ENCODE results near the gene SERPINH1.

The SERPINH1 gene

DNA sequence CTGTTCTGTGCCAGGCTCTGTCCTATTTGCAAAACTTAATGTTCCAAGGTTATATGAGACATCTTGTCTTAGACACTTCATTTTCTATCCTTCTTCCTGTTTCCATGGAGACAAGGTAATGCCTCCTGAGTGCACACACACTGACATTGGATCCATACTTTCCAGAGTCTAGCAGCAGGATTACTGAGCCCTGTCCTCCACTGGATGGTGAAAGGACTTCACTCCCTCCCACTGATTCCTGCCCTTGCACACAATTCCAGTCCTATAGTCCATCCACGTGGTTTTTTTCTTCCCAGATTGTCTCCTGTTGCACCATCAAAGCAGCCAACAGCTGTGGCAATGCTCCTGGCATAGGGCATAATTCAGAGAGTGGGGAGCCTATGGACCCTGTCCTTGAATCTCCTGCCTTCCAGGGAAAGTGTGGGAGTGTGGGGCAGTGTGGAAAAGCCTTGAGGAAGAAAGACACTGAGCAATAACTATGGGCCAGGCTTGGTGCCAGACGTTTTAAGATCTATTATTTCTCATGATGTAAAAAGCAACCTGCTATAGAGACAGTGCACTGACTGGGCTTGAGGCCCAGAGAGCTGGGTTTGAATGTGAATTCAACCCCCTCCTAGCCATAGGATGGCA is 31.3 kb downstream of the SERPINH1 start:
- Histone ChIP-seq H3K27me3 (ENCODE audit: control insufficient read depth, insufficient read depth, low read length, poor library complexity, severe bottlenecking) (no peaks in the 10 kb centered on the region), H3K4me3 (ENCODE audit: insufficient read depth, low read depth, low read length) (no peak overlapping the region), H3K9me3 (ENCODE audit: control insufficient read depth, low read length) (no peaks in the 10 kb centered on the region), H3K27ac (ENCODE audit: insufficient read depth, low read depth, low read length, poor library complexity, severe bottlenecking) (no peak overlapping the region), H3K36me3 (ENCODE audit: control insufficient read depth, insufficient read depth, low read length) (no peaks in the 10 kb centered on the region), H3K4me1 (ENCODE audit: control insufficient read depth, insufficient read depth, low read length) (peaks cover 8% of the 10 kb centered on the region)
- WGBS, 2 experiments = 76 to 83% methylated on average over 2 of the region's 2 CpGs

GRCh38 chr11:75594211-75594610 is 32.2 kb downstream of the SERPINH1 start:
- no peak overlapping the region for H3K27ac ChIP-seq (ENCODE audit: insufficient read depth, low read depth, low read length, poor library complexity, severe bottlenecking)
- WGBS, 2 experiments = 88 to 89% methylated on average over 6 of the region's 6 CpGs

DNA sequence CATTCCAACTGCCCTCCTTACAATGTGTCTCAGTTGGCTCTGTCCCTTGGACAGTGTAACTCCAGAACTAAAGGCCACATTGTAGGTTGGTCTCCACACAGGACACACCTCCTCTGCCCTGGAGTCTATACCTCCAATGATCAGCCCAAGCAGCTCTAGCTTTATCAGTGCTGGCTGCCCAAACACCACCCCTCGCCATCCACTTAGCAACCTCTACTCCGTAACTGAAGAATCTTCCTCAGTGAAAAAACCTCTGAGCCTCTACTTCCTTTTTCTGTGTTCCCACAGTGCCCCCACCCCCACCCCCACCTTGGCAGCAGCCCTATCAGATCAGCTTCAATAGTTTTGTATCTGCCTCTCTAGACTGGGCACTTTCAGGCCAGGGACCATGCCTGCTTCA is 33.4 kb downstream of the SERPINH1 start:
- Histone ChIP-seq H3K27me3 (ENCODE audit: control insufficient read depth, insufficient read depth, low read length, poor library complexity, severe bottlenecking) (no peaks in the 10 kb centered on the region), H3K4me3 (ENCODE audit: insufficient read depth, low read depth, low read length) (no peak overlapping the region), H3K4me1 (ENCODE audit: control insufficient read depth, insufficient read depth, low read length) (peaks cover 8% of the 10 kb centered on the region), H3K9me3 (ENCODE audit: control insufficient read depth, low read length) (no peaks in the 10 kb centered on the region), H3K27ac (ENCODE audit: insufficient read depth, low read depth, low read length, poor library complexity, severe bottlenecking) (no peak overlapping the region), H3K36me3 (ENCODE audit: control insufficient read depth, insufficient read depth, low read length) (no peaks in the 10 kb centered on the region)
- 94 to 96% methylated on average over 2 of the region's 2 CpGs for WGBS, 2 experiments

More at GRCh38 chr11:75594211-75594610, 32.2 kb downstream of the SERPINH1 start:
- peaks cover 8% of the 10 kb centered on the region for H3K4me1 ChIP-seq (ENCODE audit: control insufficient read depth, insufficient read depth, low read length)
- no peaks in the 10 kb centered on the region for H3K27me3 ChIP-seq (ENCODE audit: control insufficient read depth, insufficient read depth, low read length, poor library complexity, severe bottlenecking)
- no peaks in the 10 kb centered on the region for H3K36me3 ChIP-seq (ENCODE audit: control insufficient read depth, insufficient read depth, low read length)
- H3K9me3 ChIP-seq (ENCODE audit: control insufficient read depth, low read length) = no peaks in the 10 kb centered on the region
- no peak overlapping the region for H3K4me3 ChIP-seq (ENCODE audit: insufficient read depth, low read depth, low read length)

- peaks cover 8% of the 10 kb centered on the region for H3K4me1 ChIP-seq (ENCODE audit: control insufficient read depth, insufficient read depth, low read length)
- H3K4me3 ChIP-seq (ENCODE audit: insufficient read depth, low read depth, low read length) = no peak overlapping the region
- no peak overlapping the region for H3K27ac ChIP-seq (ENCODE audit: insufficient read depth, low read depth, low read length, poor library complexity, severe bottlenecking)
- 83 to 88% methylated on average over 4 of the region's 4 CpGs for WGBS, 2 experiments
- H3K36me3 ChIP-seq (ENCODE audit: control insufficient read depth, insufficient read depth, low read length) = no peaks in the 10 kb centered on the region
- H3K27me3 ChIP-seq (ENCODE audit: control insufficient read depth, insufficient read depth, low read length, poor library complexity, severe bottlenecking) = no peaks in the 10 kb centered on the region
- H3K9me3 ChIP-seq (ENCODE audit: control insufficient read depth, low read length) = no peaks in the 10 kb centered on the region
Measured at GRCh38 chr11:75596914-75597313, 34.9 kb downstream of the SERPINH1 start.

DNA sequence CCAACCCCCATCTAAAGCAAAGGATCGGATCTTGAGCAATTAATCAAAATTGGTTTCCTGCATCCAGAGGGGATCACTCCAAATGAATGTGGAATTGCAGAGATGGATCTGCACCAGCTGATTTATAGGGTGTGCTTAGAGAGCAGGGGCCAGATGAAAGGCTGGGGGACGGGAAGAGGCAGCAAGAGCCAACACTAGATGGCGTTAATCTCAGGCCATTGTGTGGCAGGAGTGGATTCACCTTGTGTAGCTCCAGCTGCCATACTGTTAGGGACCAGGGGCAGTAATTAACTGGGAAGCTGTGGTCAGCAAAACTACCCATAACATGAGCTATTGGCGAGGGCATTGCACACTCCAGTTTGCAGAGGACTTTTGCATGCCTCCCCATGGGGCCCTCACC is 35.6 kb downstream of the SERPINH1 start:
- Histone ChIP-seq H3K36me3 (ENCODE audit: control insufficient read depth, insufficient read depth, low read length) (no peaks in the 10 kb centered on the region), H3K27me3 (ENCODE audit: control insufficient read depth, insufficient read depth, low read length, poor library complexity, severe bottlenecking) (no peaks in the 10 kb centered on the region), H3K9me3 (ENCODE audit: control insufficient read depth, low read length) (no peaks in the 10 kb centered on the region), H3K4me3 (ENCODE audit: insufficient read depth, low read depth, low read length) (no peak overlapping the region), H3K4me1 (ENCODE audit: control insufficient read depth, insufficient read depth, low read length) (peaks cover 8% of the 10 kb centered on the region), H3K27ac (ENCODE audit: insufficient read depth, low read depth, low read length, poor library complexity, severe bottlenecking) (no peak overlapping the region)
- 29 to 34% methylated on average over 4 of the region's 4 CpGs for WGBS, 2 experiments

GRCh38 chr11:75598264-75598663 is 36.2 kb downstream of the SERPINH1 start:
- Histone ChIP-seq H3K4me3 (ENCODE audit: insufficient read depth, low read depth, low read length) (no peak overlapping the region), H3K9me3 (ENCODE audit: control insufficient read depth, low read length) (no peaks in the 10 kb centered on the region), H3K27ac (ENCODE audit: insufficient read depth, low read depth, low read length, poor library complexity, severe bottlenecking) (no peak overlapping the region), H3K27me3 (ENCODE audit: control insufficient read depth, insufficient read depth, low read length, poor library complexity, severe bottlenecking) (no peaks in the 10 kb centered on the region), H3K36me3 (ENCODE audit: control insufficient read depth, insufficient read depth, low read length) (no peaks in the 10 kb centered on the region), H3K4me1 (ENCODE audit: control insufficient read depth, insufficient read depth, low read length) (peaks cover 13% of the 10 kb centered on the region)

DNA sequence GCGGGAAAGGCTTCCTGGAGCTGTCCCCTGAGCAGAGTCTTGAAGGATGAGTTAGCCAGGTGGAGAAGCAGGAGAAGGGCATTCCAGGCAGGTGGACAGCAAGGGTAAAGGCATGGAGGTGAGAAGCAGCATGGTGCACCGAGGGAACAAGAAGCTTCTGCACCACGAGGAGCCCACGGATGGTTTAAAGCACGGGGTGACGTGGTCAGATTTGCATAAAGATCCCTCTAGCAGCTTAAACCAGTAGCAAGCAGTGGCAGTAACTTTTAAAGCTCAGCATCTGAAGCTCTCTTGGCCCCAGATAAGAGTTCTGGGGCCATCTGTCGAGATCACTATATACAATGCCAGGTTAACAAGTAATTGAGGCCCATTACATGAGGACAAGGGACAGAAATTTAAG is 36.8 kb downstream of the SERPINH1 start:
- H3K9me3 ChIP-seq (ENCODE audit: control insufficient read depth, low read length) = no peaks in the 10 kb centered on the region
- H3K4me1 ChIP-seq (ENCODE audit: control insufficient read depth, insufficient read depth, low read length) = peaks cover 13% of the 10 kb centered on the region
- H3K27ac ChIP-seq (ENCODE audit: insufficient read depth, low read depth, low read length, poor library complexity, severe bottlenecking) = no peak overlapping the region
- no peaks in the 10 kb centered on the region for H3K36me3 ChIP-seq (ENCODE audit: control insufficient read depth, insufficient read depth, low read length)
- WGBS, 2 experiments = 91 to 93% methylated on average over 7 of the region's 7 CpGs
- H3K4me3 ChIP-seq (ENCODE audit: insufficient read depth, low read depth, low read length) = no peak overlapping the region
- H3K27me3 ChIP-seq (ENCODE audit: control insufficient read depth, insufficient read depth, low read length, poor library complexity, severe bottlenecking) = no peaks in the 10 kb centered on the region

- Histone ChIP-seq H3K4me3 (ENCODE audit: insufficient read depth, low read depth, low read length) (no peak overlapping the region), H3K36me3 (ENCODE audit: control insufficient read depth, insufficient read depth, low read length) (no peaks in the 10 kb centered on the region), H3K27me3 (ENCODE audit: control insufficient read depth, insufficient read depth, low read length, poor library complexity, severe bottlenecking) (no peaks in the 10 kb centered on the region), H3K9me3 (ENCODE audit: control insufficient read depth, low read length) (no peaks in the 10 kb centered on the region), H3K27ac (ENCODE audit: insufficient read depth, low read depth, low read length, poor library complexity, severe bottlenecking) (no peak overlapping the region), H3K4me1 (ENCODE audit: control insufficient read depth, insufficient read depth, low read length) (peaks cover 4% of the 10 kb centered on the region)
- WGBS, 2 experiments = 86 to 91% methylated on average over 3 of the region's 3 CpGs
Measured at GRCh38 chr11:75600356-75600755, 38.3 kb downstream of the SERPINH1 start.

DNA sequence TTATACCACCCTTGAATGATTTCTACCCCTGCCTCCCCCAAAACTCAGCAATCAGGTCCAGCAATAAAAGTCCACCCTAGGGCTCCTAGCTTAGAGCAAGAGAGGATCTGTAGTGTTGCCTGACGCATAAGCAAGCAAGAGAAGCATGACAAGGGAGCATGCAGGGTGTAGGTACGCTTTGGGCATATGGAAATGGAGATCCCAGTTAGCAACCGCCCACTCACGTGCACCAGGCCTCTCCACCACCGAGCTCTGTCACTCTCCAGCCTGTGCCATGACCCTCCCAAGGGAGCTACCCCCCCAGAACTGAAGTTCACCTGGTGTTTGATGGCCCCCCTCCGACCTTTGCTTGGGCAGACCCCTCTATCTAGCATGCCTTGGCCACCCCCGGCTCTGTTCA is 39.4 kb downstream of the SERPINH1 start:
- H3K4me1 ChIP-seq (ENCODE audit: control insufficient read depth, insufficient read depth, low read length) = peaks cover 4% of the 10 kb centered on the region
- 91 to 92% methylated on average over 7 of the region's 7 CpGs for WGBS, 2 experiments
- H3K36me3 ChIP-seq (ENCODE audit: control insufficient read depth, insufficient read depth, low read length) = no peaks in the 10 kb centered on the region
- H3K4me3 ChIP-seq (ENCODE audit: insufficient read depth, low read depth, low read length) = no peak overlapping the region
- no peaks in the 10 kb centered on the region for H3K27me3 ChIP-seq (ENCODE audit: control insufficient read depth, insufficient read depth, low read length, poor library complexity, severe bottlenecking)
- H3K9me3 ChIP-seq (ENCODE audit: control insufficient read depth, low read length) = no peaks in the 10 kb centered on the region
- H3K27ac ChIP-seq (ENCODE audit: insufficient read depth, low read depth, low read length, poor library complexity, severe bottlenecking) = no peak overlapping the region

DNA sequence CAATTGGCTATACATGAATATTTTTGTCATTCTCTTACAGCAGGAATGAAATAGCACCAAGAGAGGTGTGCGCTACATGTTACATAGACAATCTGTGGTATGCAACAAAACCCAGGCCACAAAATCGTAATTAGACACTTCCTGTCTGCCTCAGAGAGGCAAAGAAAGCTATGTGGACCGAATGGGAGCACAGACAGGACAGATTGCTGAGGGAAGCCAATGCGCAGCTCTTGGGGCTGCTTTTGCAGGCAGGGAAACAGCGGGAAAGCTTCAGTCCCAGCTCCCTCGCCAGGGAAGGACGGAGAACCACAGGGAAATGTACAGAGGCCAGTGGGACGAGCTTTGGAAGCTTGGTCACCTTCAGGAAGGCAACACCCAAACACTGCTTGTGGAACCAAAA is 40.9 kb downstream of the SERPINH1 start:
- WGBS, 2 experiments = 81 to 86% methylated on average over 8 of the region's 8 CpGs
- Histone ChIP-seq H3K9me3 (ENCODE audit: control insufficient read depth, low read length) (no peaks in the 10 kb centered on the region), H3K4me1 (ENCODE audit: control insufficient read depth, insufficient read depth, low read length) (peaks cover 4% of the 10 kb centered on the region), H3K36me3 (ENCODE audit: control insufficient read depth, insufficient read depth, low read length) (no peaks in the 10 kb centered on the region), H3K27ac (ENCODE audit: insufficient read depth, low read depth, low read length, poor library complexity, severe bottlenecking) (no peak overlapping the region), H3K27me3 (ENCODE audit: control insufficient read depth, insufficient read depth, low read length, poor library complexity, severe bottlenecking) (no peaks in the 10 kb centered on the region), H3K4me3 (ENCODE audit: insufficient read depth, low read depth, low read length) (no peak overlapping the region)

Measured in ectodermal cell (in vitro differentiated cells).